Testis (tissue), 3 donors: ENCODE measurements around the gene ADK. TPM values are rescaled to one million over a fixed set of nuclear protein-coding genes. Genes with fewer than 3 reads are reported as not detected.

Experiments
- DNase-seq: peaks from one replicate; pipeline ENCODE4 v3.0.0-alpha.2; 2019
- H3K27ac ChIP-seq, 2 donors: fragments of 200-600 bp; sonication (generic); one replicate each; pipeline ENCODE4 v1.5.1; 2019
- H3K27me3 ChIP-seq: fragments of 200-600 bp; sonication (generic); one replicate; pipeline ENCODE4 v1.5.1; 2019
- H3K36me3 ChIP-seq: fragments of 200-600 bp; sonication (generic); one replicate; pipeline ENCODE4 v1.5.1; 2017; ENCODE audit warnings: low read depth; ENCODE audit errors: missing control alignments
- H3K4me1 ChIP-seq: fragments of 200-600 bp; sonication (generic); one replicate; pipeline ENCODE4 v1.5.1; 2019
- H3K4me3 ChIP-seq, 2 donors: fragments of 200-600 bp; sonication (generic); one replicate each; pipeline ENCODE4 v1.5.1; 2017 to 2019
- H3K9me3 ChIP-seq: fragments of 200-600 bp; sonication (generic); one replicate; pipeline ENCODE4 v1.5.1; 2017
- POLR2A ChIP-seq: fragments of 450-650 bp; IDR thresholded peaks from one replicate; pipeline ENCODE4 v1.6.1; 2017; ENCODE audit warnings: antibody characterized with exemption, mild to moderate bottlenecking, moderate library complexity
- WGBS, 2 donors: methylation state at CpG; one replicate each; pipeline ENCODE4 v1.1.5; 2018; 5-methylcytosine and 5-hydroxymethylcytosine counted together
- intact Hi-C: fragments of 100-400 bp; cut with DNase I; formaldehyde crosslinking; loops from one replicate; pipeline ENCODE4 v1.15.1; 2023; ENCODE audit warnings: low total_unique reads
- polyA plus RNA-seq: library from polyadenylated mRNA; stranded (reverse); fragments of 350-450 nt; fragmentation: Illumina TruSeq; extraction: RNeasy Lipid Tissue Mini Kit (QIAGEN cat#74804); gene quantifications from one replicate; pipeline ENCODE4 v1.2.3, GENCODE V29; 2014; ENCODE audit warnings: low read depth, low replicate concordance; ENCODE audit not compliant: insufficient read depth
- total RNA-seq, 2 donors: library from RNA; depleted of rRNA; stranded (reverse); fragments of >200 nt; gene quantifications; one replicate each; pipeline ENCODE4 v1.2.3, GENCODE V29; 2016
- TF ChIP-seq, protein P1 (sequence below), 3 experiments: fragments of 450-650 bp in 2 of 3; fragments of 200-600 bp in 1 of 3; sonication (generic) in 1 of 3; IDR thresholded peaks; one replicate each; pipeline ENCODE4 v1.5.1; 2016 to 2019; ENCODE audit warnings: antibody characterized with exemption in 3 of 3, mild to moderate bottlenecking in 2 of 3, moderate library complexity in 1 of 3

The ADK gene
- total and polyA plus RNA-seq, 3 donors from 2014 or later, result 23.3 to 61.8 (median 55.3) TPM

DNA sequence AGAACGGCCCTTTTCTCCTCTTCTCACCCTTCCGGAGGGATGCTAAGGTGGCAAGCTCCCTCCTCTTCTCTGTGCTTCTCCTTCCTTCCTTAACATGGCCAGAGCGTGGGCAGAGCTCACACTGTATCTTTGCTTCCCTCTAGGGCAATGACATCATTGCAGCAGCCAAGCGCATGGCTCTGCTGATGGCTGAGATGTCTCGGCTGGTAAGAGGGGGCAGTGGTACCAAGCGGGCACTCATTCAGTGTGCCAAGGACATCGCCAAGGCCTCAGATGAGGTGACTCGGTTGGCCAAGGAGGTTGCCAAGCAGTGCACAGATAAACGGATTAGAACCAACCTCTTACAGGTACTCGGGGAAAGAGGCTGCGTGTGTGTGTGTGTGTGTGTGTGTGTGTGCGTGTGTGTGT, 37.0 kb upstream of the ADK start:
- 40 to 74% methylated on average over 12 of the region's 12 CpGs for WGBS, 2 donors
- H3K9me3 ChIP-seq, result no peaks in the 10 kb centered on the region
- H3K4me1 ChIP-seq, result peaks cover 14% of the 10 kb centered on the region
- no peaks in the 10 kb centered on the region for H3K27me3 ChIP-seq
- no peak overlapping the region for H3K4me3 ChIP-seq
- no peaks in the 10 kb centered on the region for H3K36me3 ChIP-seq
- DNase-seq, result peak; percentile 75
- TF ChIP-seq POLR2A, result no peak
- TF ChIP-seq, protein P1, sequence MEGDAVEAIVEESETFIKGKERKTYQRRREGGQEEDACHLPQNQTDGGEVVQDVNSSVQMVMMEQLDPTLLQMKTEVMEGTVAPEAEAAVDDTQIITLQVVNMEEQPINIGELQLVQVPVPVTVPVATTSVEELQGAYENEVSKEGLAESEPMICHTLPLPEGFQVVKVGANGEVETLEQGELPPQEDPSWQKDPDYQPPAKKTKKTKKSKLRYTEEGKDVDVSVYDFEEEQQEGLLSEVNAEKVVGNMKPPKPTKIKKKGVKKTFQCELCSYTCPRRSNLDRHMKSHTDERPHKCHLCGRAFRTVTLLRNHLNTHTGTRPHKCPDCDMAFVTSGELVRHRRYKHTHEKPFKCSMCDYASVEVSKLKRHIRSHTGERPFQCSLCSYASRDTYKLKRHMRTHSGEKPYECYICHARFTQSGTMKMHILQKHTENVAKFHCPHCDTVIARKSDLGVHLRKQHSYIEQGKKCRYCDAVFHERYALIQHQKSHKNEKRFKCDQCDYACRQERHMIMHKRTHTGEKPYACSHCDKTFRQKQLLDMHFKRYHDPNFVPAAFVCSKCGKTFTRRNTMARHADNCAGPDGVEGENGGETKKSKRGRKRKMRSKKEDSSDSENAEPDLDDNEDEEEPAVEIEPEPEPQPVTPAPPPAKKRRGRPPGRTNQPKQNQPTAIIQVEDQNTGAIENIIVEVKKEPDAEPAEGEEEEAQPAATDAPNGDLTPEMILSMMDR (IDR thresholded peaks at IDR 0.05), result no peak
- intact Hi-C loops, result no loop called here
- peak overlapping the region in 1 of 2 donors; percentile 8 for H3K27ac ChIP-seq

DNA sequence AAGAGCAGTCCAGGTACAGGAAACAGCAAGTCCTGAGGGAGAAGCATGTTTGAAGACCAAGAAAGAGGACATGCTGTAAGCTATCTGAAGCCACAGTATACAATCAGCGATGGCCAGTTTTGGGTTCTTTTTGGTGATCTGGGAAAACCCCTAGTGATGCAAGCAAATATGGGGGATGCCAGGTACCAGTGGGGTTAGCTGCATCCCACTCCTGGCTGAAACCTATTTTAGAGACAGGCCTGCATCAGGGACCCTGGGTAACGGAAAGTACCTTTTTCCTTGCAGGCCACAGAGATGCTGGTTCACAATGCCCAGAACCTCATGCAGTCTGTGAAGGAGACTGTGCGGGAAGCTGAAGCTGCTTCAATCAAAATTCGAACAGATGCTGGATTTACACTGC, 33.3 kb upstream of the ADK start:
- 83 to 92% methylated on average over 4 of the region's 4 CpGs for WGBS, 2 donors
- Histone ChIP-seq H3K27me3 (no peaks in the 10 kb centered on the region), H3K4me3 (no peak overlapping the region), H3K36me3 (no peaks in the 10 kb centered on the region), H3K9me3 (no peaks in the 10 kb centered on the region), H3K4me1 (peaks cover 7% of the 10 kb centered on the region), H3K27ac (no peak overlapping the region)
- intact Hi-C loops, result no loop called here
- no peak for DNase-seq
- TF ChIP-seq POLR2A, result no peak
- TF ChIP-seq, protein P1 (IDR thresholded peaks at IDR 0.05), result no peak

DNA sequence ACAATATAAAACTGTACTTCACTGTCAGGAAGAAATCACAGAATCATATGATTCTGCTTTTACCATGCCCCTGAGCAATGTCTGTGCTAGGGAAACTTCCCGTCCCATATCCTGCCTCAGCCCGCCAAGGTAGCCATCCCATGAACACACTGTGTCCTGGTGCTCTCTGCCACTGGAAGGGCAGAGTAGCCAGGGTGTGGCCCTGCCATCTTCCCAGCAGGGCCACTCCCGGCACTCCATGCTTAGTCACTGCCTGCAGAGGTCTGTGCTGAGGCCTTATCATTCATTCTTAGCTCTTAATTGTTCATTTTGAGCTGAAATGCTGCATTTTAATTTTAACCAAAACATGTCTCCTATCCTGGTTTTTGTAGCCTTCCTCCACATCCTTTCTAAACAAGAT, 32.2 kb upstream of the ADK start:
- WGBS, 2 donors, result 73 to 74% methylated on average over 3 of the region's 3 CpGs
- TF ChIP-seq, protein P1 (IDR thresholded peaks at IDR 0.05), result no peak
- no peak for TF ChIP-seq POLR2A
- Histone ChIP-seq H3K27me3 (no peaks in the 10 kb centered on the region), H3K9me3 (no peaks in the 10 kb centered on the region), H3K36me3 (no peaks in the 10 kb centered on the region), H3K4me3 (no peak overlapping the region), H3K27ac (no peak overlapping the region), H3K4me1 (no peaks in the 10 kb centered on the region)
- intact Hi-C loops, result no loop called here
- no peak for DNase-seq

DNA sequence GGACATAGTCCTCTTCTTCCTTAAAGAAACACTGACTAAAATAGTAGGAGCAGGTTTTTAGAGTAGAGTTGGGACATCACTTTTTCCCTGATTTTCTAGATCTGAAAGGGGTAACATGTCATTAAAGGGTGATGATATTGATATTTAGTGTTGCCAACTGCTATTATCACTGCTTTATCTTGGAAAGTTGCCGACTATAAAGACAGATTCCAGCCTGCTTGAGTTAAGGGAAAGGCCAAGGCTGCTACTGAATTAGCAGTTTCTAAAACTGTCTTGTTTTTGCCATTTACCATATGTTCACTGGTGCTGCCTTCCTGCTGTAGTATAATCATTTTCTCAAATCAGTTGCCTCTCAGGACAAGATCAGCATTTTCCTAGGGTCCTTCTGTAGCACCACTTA, 30.1 kb upstream of the ADK start:
- no peaks in the 10 kb centered on the region for H3K4me1 ChIP-seq
- H3K4me3 ChIP-seq, result no peak overlapping the region
- DNase-seq, result no peak
- TF ChIP-seq POLR2A, result no peak
- TF ChIP-seq, protein P1 (IDR thresholded peaks at IDR 0.05), result no peak
- H3K36me3 ChIP-seq, result no peaks in the 10 kb centered on the region
- intact Hi-C loops, result no loop called here
- H3K27ac ChIP-seq, result no peak overlapping the region
- H3K27me3 ChIP-seq, result no peaks in the 10 kb centered on the region
- whole genome bisulfite sequencing, 2 donors, result 40 to 44% methylated on average over 1 of the region's 1 CpG
- H3K9me3 ChIP-seq, result no peaks in the 10 kb centered on the region

DNA sequence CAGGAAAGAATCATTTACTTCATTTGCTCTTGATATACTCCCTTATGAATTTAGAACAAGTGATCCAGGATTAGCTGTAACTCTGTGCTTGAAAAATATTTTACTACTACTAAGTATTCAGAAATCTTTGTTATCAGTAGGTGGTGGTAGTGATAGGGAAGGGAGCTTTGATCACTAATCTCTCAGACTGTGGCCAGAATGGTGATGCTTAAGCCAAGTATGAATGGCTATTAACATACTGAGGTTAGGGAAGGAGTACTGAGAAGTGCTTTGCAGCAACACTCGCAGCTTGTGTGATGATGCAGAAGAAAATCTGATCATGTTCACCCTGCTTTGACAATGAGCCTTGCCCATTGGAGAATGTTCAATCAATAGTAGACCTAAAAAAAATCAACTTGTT, 29.7 kb upstream of the ADK start:
- no peaks in the 10 kb centered on the region for H3K9me3 ChIP-seq
- DNase-seq, result no peak
- no peak for TF ChIP-seq POLR2A
- TF ChIP-seq, protein P1 (IDR thresholded peaks at IDR 0.05), result no peak
- intact Hi-C loops, result no loop called here
- no peaks in the 10 kb centered on the region for H3K36me3 ChIP-seq
- no peak overlapping the region for H3K4me3 ChIP-seq
- H3K27me3 ChIP-seq, result no peaks in the 10 kb centered on the region
- no peak overlapping the region for H3K27ac ChIP-seq
- WGBS, 2 donors, result 67 to 68% methylated on average over 1 of the region's 1 CpG
- no peaks in the 10 kb centered on the region for H3K4me1 ChIP-seq
